ENCODE measurements around the gene WDR18. TPM values are rescaled to one million over a fixed set of nuclear protein-coding genes. Genes with fewer than 3 reads are reported as not detected.

Gene WDR18
- total RNA-seq, 4 donors from 2014 or later, result 9.9 to 30.3 (median 28.4) TPM

- 80% methylated on average over 2 of the region's 14 CpGs for WGBS
- H3K27ac ChIP-seq (replicated peaks in 1 of 4), result no peak overlapping the region
- H3K4me3 ChIP-seq, result no peak overlapping the region
- intact Hi-C loops (cut with DNase I), result no loop called here
- H3K36me3 ChIP-seq, result peaks cover 17 to 63% (median 57%) of the 10 kb centered on the region in 4 donors
- no peaks in the 10 kb centered on the region for H3K9me3 ChIP-seq
- TF ChIP-seq POLR2AphosphoS5 (IDR thresholded peaks at IDR 0.05) (no peak), EP300 (IDR thresholded peaks at IDR 0.05) (no peak), POLR2A (IDR thresholded peaks at IDR 0.05; ENCODE audit: low read depth) (no peak)
- TF ChIP-seq, protein P1, sequence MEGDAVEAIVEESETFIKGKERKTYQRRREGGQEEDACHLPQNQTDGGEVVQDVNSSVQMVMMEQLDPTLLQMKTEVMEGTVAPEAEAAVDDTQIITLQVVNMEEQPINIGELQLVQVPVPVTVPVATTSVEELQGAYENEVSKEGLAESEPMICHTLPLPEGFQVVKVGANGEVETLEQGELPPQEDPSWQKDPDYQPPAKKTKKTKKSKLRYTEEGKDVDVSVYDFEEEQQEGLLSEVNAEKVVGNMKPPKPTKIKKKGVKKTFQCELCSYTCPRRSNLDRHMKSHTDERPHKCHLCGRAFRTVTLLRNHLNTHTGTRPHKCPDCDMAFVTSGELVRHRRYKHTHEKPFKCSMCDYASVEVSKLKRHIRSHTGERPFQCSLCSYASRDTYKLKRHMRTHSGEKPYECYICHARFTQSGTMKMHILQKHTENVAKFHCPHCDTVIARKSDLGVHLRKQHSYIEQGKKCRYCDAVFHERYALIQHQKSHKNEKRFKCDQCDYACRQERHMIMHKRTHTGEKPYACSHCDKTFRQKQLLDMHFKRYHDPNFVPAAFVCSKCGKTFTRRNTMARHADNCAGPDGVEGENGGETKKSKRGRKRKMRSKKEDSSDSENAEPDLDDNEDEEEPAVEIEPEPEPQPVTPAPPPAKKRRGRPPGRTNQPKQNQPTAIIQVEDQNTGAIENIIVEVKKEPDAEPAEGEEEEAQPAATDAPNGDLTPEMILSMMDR (IDR thresholded peaks at IDR 0.05), result no peak
- no peak for DNase-seq (ENCODE audit: extremely low spot score)
- H3K4me1 ChIP-seq, result peaks cover 16 to 33% (median 27%) of the 10 kb centered on the region in 4 donors
- no peaks in the 10 kb centered on the region for H3K27me3 ChIP-seq
Observed at GRCh38 chr19:988081-988480, 3.9 kb downstream of the WDR18 start.

GRCh38 chr19:988510-988909, 4.4 kb downstream of the WDR18 start:
- no peak overlapping the region for H3K27ac ChIP-seq (replicated peaks in 1 of 4)
- no peaks in the 10 kb centered on the region for H3K9me3 ChIP-seq
- H3K27me3 ChIP-seq, result no peaks in the 10 kb centered on the region
- DNase-seq (ENCODE audit: extremely low spot score), result no peak
- intact Hi-C loops (cut with DNase I), result no loop called here
- peaks cover 12 to 28% (median 23%) of the 10 kb centered on the region in 4 donors for H3K4me1 ChIP-seq
- 89% methylated on average over 13 of the region's 15 CpGs for WGBS
- peaks cover 17 to 67% (median 62%) of the 10 kb centered on the region in 4 donors for H3K36me3 ChIP-seq
- H3K4me3 ChIP-seq, result no peak overlapping the region
- TF ChIP-seq POLR2A (IDR thresholded peaks at IDR 0.05; ENCODE audit: low read depth) (no peak), EP300 (IDR thresholded peaks at IDR 0.05) (no peak), POLR2AphosphoS5 (IDR thresholded peaks at IDR 0.05) (no peak)
- TF ChIP-seq, protein P1 (IDR thresholded peaks at IDR 0.05), result no peak

DNA sequence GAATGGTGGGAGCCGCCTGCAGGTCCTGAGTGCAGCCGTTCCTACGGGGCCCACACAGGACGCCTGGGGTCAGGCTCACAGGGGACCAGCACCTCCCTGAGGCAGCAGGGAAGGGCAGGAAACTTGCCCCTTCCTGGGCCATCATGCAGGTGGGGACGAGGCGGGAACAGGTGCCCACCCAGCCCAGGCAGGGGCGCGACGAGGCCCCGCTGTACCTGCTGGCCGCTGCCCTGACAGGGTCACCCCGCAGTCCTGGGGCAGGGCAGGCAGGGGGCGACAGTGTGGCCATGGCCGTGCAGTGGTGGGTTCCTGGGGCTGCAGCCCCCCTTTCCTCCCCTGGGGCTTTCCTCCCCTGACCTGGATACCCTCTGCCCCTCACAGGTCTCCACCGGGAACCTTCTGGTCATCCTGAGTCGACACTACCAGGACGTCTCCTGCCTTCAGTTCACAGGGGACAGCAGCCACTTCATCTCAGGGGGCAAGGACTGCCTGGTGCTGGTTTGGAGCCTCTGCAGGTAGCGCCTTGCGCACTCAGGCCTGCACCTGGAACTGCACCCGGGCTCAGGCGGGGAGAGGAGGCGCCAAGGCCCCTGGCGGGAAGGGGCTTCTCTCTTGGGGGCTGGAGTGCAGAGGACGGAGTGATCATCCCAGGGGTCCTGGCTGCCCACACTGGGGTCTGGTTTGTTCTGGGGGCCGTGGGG, 5.4 kb downstream of the WDR18 start:
- H3K4me3 ChIP-seq, result no peak overlapping the region
- DNase-seq (ENCODE audit: extremely low spot score), result no peak
- H3K9me3 ChIP-seq, result no peaks in the 10 kb centered on the region
- intact Hi-C loops (cut with DNase I), result no loop called here
- TF ChIP-seq, protein P1 (IDR thresholded peaks at IDR 0.05), result peak in 1 of 3 experiments; percentile 11
- TF ChIP-seq POLR2AphosphoS5 (IDR thresholded peaks at IDR 0.05), result no peak
- WGBS, result 89% methylated on average over 12 of the region's 25 CpGs
- H3K36me3 ChIP-seq, result peaks cover 17 to 77% (median 71%) of the 10 kb centered on the region in 4 donors
- H3K27me3 ChIP-seq, result peaks cover 0 to 6% (median 0%) of the 10 kb centered on the region in 4 donors
- peaks cover 8 to 20% (median 17%) of the 10 kb centered on the region in 4 donors for H3K4me1 ChIP-seq
- no peak overlapping the region for H3K27ac ChIP-seq (replicated peaks in 1 of 4)

DNA sequence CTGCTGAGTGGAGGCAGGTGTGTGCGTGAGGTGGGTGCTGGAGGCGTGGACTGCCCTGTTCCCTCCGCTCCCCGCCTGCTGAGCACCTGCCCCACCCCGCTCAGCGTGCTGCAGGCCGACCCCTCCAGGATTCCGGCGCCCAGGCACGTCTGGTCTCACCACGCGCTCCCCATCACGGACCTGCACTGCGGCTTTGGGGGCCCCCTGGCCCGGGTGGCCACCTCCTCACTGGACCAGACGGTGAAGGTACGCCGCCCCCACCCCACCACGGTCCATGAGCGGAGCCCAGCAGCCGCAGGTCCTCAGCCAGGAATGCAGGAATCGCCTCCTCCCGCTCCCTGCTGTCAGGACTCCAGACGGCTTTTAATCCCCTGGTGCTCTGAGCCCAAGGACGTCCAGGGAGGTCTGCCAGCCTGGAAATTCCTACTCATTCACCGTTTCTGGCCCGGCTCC, 6.0 kb downstream of the WDR18 start:
- Histone ChIP-seq H3K4me1 (peaks cover 2 to 14% (median 11%) of the 10 kb centered on the region in 4 donors), H3K36me3 (peaks cover 17 to 83% (median 72%) of the 10 kb centered on the region in 4 donors), H3K9me3 (no peaks in the 10 kb centered on the region), H3K27me3 (peaks cover 0 to 12% (median 0%) of the 10 kb centered on the region in 4 donors), H3K27ac (replicated peaks in 1 of 4) (no peak overlapping the region), H3K4me3 (no peak overlapping the region)
- DNase-seq (ENCODE audit: extremely low spot score), result no peak
- TF ChIP-seq EP300 (IDR thresholded peaks at IDR 0.05), result no peak
- TF ChIP-seq, protein P1 (IDR thresholded peaks at IDR 0.05), result no peak
- TF ChIP-seq POLR2AphosphoS5 (IDR thresholded peaks at IDR 0.05), result no peak
- no peak for TF ChIP-seq POLR2A (IDR thresholded peaks at IDR 0.05; ENCODE audit: low read depth)
- intact Hi-C loops (cut with DNase I), result no loop called here
- 70% methylated on average over 6 of the region's 27 CpGs for WGBS

Measured in esophagus muscularis mucosa (tissue), 4 donors.